Measurements from ENCODE around the gene COL23A1.

DNA sequence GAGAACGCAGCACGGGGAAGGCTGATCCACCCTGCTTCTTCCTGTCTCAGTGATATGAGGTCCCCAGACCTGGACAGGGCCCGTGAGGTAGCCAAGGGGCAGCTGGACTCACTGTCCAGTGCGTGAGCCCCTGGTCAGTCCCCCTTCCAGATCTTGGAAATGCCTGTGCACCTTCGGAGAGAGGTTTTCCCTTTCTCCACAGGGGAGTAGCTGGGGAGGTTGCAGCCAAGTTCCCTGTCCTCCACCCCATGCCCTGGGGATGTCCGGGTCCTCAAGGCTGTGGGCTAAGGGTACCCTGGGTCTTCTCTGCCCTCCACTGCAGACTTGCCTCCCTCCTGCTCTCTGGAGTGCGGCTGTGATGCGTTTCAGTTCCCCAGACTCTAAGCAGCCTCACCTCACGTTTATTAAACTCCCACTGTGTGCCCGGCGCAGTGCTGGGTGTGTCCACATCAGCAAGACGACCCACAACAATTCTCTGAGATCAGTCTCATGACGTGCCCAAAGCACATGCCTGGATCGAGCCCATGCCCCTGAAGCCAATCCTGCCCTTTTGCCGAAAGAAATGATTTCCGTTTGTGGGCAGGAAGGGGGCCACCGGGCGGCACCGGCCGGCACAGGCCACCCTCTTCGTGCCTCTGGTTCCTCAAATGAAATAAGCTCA, 256.2 kb downstream of the COL23A1 start:
- TF ChIP-seq, protein P1, sequence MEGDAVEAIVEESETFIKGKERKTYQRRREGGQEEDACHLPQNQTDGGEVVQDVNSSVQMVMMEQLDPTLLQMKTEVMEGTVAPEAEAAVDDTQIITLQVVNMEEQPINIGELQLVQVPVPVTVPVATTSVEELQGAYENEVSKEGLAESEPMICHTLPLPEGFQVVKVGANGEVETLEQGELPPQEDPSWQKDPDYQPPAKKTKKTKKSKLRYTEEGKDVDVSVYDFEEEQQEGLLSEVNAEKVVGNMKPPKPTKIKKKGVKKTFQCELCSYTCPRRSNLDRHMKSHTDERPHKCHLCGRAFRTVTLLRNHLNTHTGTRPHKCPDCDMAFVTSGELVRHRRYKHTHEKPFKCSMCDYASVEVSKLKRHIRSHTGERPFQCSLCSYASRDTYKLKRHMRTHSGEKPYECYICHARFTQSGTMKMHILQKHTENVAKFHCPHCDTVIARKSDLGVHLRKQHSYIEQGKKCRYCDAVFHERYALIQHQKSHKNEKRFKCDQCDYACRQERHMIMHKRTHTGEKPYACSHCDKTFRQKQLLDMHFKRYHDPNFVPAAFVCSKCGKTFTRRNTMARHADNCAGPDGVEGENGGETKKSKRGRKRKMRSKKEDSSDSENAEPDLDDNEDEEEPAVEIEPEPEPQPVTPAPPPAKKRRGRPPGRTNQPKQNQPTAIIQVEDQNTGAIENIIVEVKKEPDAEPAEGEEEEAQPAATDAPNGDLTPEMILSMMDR (IDR thresholded peaks at IDR 0.05; ENCODE audit: poor library complexity), result no peak
- no peak for TF ChIP-seq EZH2 (IDR thresholded peaks at IDR 0.05; ENCODE audit: borderline replicate concordance)

Data from hepatocyte (in vitro differentiated cells).